ENCODE measurements around the gene KLC1.

KLC1 gene

DNA sequence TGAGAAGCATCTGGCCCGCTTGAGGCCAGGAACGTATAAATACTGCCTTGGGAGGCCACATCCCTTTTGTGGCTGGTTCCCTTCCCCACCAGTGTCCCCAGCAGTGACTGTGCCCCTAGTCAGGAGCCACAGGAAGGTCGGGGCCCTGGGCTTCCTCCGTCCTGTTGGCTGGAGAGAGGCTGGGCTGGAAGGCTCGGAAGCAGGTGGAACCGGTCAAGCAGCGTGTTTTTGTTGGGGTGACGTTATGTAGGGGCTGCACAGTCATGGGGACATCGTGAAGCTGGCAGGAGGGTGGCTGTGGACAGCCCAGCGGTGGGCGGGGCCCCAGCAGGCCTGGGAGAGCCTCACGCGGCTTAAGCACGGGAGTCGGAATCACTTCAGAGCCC lies 76.1 kb downstream of the KLC1 start:
- DNase-seq (ENCODE audit: low read depth) = no peak

DNA sequence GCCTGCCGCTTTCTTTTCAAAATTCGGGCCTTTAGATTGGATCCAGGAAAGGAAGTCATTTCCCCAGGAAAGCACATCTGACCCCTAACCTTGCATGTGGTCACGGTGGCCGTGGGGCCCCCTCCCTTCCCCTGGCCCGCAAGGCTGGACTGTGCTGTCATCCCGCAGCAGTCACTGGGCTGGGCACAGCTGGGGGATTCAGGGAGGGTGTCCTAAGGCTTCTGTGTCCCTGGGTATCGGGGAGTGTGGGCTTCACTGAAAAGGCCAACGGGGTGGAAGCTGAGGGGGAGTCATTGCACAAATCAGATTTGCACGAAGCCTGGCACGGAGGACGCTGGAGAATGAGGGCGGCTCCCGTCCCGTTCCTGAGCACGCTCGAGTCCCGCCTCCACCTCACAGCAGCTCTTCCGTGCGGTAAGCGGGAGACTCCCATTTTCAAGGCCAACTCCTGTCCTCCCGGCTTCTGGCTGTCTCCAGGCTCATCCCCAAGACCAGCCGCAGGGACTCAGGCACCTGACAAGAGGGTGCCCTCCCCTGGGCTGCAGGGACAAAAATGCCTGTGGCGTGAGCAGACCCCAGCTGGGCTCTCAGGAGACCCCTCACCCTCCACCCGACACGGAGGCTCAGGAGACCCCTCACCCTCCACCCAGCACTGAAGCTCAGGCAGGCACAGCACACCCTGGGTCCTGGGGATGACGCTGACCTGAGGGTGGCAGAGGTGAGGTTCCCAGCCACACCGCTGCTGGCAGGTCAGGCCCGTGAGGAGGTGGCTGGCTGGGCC lies 76.7 kb downstream of the KLC1 start:
- DNase-seq (ENCODE audit: low read depth) = no peak

DNA sequence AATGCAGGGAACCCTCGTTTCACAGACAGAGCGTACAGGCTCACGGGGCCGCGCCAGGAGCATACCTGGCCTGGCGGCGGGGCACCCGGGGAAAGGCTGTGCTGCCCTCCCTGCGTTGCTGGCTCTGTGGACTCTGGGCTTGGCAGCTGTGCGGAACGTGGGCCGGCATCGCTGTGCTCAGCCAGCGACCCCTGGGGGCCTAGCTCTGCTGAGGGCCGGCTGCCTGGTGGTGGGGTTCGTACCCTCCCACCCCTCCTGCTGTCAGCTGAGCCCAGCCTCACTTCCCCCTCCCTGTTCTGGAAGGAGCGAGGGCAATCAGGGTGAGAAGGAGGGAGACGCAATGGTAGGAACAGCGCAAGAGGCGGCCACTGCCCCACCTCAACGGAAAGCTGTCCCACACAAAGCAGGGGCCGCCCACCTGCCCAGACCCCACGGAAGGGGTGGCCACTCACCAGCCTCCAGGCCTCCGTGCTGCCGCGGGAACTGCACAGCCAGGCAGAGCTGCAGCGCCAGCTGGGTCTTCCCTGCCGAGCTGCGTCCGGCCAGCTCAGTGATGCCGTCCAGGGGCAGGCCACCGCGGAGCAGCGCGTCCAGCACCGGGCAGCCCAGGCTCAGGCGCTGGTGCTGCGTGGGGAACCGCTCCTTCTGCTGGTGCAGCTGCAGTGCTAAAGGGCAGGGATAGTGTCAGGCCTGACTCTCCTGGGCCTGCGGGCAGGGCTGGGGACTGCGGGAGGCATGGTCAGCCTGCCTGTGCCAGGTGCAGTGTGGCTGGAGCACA lies 77.7 kb downstream of the KLC1 start:
- DNase-seq (ENCODE audit: low read depth) = no peak

DNA sequence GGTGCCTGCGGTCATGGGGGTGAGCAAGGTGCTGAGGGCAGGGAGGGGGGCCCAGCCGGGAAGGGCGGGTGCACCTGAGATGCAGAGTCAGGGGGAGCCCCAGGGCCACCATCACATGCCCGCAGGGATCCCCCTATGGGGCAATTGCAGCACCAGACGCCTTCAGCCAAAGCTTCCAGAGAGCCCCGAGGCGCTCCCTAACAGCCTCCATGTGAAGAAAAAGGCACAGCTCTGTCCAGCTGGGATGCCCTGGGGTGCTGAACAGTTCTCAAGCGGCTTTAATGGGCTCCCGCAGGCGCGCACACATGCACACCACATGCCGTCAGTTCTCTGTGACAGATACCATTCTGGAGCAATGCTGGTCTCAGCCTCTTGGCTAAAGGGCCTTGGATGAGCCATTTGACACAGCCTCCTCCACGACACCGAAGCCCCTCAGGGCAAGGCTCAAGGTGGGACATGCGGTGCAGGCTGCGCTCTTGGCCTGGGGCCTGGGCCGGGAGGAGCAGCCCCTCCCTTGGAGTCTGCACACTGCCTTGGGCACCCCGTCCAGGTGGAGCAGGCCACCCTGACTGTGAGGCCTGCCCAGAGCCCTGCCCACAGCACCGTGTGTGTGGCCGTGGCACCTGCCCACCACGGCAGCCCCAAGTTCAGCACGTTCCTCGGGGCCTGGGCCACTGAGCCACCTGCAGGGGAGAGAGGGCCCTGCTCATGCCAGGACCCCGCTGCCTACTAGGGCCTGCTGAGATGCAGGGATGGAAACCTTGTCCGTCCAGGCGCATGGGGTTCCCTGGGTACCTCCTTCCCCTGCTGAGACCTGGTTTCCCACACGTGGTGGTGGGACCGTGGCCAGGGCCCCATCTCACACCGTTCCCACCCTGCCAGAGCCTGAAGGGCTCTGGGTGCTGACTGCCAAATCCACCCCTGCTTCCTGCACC lies 78.6 kb downstream of the KLC1 start:
- no peak for DNase-seq (ENCODE audit: low read depth)

DNA sequence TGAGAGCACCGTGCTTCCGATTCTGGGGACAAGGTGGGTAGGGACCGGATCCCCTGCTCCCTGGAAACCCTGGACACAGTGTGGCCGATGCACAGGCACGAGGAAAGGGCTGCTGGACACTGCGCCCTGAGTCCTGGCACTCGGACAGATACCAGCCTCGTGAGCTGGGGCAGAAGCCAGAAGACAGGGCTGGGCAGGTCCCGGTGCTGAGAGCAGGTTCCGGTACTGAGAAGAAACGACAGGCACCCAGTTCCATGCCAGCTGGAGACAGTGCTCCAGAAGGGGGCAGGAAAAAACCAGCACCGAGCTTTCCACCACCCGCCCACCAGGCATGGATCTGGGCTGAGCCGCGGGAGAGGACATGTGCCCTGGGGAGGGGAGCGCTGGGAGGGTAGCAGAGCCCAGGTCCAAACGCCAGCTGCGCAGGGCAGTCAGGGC lies 79.8 kb downstream of the KLC1 start:
- DNase-seq (ENCODE audit: low read depth) = no peak

DNA sequence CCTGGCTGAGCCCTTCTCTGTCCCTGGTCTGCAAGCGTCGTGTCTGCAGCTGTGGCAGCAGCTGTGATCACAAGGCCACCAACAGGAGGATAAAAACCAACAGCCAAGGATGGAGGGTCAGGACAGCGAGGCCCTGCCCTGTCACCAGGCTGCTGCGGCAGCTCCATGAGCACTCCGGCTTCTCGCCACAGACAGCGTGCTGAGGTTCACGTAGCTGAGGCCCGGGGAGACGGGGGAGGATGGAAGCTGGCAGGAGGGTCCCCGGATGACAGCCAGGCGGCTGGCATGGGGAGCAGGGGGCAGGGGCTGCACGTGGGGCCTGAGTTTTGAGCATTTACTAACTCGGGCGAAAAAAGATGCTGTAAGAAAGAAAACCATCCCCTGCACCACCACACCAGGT lies 80.8 kb downstream of the KLC1 start:
- DNase-seq (ENCODE audit: low read depth) = no peak

DNA sequence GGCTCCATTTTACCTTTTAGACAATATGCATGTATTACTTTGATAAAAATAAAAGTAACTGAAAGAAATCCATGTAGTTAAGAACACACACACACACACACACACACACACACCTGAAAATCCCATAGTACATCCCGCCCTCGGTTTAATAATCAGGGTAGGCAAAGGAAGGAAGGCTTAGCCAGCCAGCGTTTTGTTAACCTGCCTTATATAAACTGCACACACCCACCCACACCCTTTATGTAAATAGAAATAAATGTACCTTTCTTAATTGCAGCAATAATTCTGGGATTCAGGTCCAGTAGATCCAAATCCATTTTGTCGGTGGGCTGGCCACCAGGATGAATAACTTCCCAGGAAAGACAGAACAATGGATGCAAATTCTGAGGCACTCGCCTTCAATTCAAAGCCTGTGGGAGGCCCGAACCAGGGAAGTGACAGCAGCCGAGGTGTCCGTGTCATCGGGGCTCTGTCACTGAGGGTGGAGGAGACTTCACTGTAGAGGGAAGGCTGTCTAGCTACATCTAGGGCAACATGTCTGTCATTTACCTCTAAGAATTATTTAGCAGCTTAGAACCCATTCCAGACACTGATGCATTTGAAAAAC lies 81.9 kb downstream of the KLC1 start:
- DNase-seq (ENCODE audit: low read depth) = no peak

DNA sequence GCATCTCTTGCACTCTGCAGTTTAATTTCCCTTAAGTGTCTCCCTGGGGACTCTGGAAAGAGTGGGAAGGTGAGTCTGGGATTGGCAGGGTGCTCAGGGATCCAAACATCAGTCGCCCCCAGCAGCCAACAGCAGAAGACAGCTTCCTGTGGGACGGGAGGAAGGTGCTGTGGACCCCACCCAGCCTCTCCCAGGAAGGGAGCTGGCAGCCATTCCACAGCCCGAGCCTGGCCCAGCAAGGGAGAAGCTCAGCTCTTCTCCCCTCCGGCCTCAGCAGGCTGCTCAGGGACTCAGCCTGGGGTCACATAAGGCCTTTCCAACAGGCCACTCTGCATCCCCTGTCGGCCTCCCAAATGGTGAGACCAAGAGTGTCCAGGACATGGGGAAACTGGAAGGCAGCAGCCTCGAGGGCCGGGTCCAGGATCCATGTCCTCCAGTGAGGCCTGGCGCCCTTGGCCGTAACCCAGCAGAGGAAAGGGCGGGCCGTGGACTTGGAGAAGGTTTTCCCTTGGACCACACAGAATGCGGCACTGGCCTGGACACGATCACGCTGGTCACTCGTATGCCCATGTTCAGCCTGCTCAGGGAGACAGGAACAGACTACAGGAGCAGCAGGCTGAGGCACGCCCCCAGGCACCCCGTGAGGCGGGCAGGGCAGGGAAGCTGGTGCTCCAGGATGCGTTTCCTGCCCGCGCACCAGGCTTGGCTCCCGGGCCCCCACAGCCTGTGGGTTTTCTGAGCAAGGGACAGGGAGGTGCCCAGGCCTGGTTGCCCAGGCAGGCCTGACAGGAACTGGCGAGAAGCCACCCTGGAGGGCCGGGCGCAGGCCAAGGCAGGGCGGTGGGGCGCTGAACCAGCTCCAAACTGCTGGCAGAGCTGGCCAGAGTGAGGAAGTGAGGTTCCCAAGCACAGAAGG lies 82.8 kb downstream of the KLC1 start:
- DNase-seq (ENCODE audit: low read depth) = no peak

DNA sequence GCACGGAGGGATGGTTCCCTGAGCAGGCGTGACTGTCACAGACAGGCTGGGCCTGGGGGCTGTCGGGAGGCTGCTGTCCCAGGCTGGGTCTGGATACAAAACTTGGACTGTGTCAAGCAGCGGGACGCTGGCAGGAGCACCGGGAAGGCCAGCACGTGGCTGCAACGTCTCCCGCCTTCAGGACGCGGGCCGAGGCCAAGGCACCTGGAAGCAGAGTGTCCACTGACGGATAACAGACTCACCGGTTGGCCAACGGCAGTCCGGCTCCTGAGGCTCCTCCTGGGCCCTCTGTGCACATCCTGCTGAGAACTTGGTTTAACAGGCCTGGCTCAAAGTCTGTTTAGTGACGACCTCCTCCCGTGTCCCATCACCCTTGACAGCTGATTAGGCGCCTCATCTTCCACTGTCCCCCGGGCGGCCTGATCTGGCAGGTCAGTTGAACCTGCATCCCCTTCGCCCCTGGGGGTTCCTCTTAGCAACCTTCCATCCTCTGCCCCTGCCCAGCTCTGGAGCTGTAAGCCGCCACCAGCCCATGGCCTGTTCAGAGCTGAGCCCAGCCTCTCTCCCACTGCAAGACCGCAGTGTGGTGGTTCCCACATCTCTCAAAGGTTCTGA lies 83.7 kb downstream of the KLC1 start:
- DNase-seq (ENCODE audit: low read depth) = no peak

DNA sequence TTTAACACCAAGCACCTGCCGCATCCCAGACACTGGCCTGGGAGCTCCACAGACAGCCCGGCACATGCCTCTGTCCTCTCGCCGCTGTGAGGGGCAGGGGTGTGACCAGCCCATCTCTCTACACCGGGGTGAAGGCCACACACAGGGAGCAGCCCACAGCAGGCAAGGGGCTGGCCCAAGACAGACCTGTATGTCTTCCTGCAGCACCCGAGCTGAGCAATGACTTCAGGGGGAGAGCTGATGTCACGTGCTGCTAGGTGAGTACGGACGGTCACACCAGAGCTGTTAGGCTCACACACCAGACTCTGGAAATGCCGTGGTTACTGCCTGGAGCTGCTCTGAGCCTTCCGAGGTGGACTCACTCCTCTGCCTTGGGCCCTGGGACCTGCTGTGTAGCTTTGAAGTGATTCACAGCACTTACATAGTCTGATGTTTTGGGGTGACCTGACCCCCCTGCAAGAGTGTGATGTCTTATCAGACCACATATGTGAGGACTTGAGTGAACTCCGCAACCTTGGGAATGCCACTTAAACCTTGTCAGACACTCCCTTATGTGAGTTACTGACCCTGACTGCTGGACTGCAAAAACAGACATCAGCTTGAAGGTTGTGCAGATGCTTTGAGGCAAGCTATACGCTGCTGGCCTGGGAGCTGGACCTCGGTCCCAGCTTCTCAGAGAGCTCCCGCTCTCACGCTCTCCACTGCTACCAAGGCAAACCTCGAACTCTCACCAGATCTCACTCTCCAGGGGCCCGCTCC lies 84.5 kb downstream of the KLC1 start:
- peak; percentile 28 for DNase-seq (ENCODE audit: low read depth)

DNA sequence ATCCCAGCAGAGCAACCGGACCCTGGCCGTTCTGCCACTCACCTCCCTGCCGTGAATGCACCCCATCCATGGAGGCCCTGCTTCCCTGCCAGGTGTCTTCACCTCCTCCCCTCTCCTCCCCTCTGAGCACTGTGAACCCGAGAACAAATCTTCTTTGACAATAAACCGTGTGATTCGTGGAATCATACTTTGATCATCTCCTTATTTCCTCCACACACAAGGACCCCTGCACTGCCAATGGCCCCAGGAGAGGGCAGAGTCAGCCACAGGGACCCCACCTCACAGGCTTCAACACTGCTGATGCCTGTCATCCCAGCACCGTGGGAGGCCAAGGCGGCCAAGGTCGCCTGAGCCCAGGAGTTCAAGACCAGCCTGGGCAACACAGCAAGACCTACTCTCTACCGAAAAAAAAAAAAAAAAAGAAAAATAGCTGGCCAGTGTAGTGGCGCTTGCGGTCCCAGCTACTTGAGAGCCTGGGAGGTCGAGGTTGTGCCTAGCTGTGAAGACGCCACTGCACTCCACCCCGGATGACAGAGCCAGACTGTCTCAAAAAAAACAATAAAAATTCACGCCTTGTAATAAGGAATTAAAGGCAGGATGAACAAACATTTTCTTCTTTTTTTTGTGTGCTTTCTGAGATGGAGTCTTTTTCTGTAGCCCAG lies 85.2 kb downstream of the KLC1 start:
- DNase-seq (ENCODE audit: low read depth) = no peak

DNA sequence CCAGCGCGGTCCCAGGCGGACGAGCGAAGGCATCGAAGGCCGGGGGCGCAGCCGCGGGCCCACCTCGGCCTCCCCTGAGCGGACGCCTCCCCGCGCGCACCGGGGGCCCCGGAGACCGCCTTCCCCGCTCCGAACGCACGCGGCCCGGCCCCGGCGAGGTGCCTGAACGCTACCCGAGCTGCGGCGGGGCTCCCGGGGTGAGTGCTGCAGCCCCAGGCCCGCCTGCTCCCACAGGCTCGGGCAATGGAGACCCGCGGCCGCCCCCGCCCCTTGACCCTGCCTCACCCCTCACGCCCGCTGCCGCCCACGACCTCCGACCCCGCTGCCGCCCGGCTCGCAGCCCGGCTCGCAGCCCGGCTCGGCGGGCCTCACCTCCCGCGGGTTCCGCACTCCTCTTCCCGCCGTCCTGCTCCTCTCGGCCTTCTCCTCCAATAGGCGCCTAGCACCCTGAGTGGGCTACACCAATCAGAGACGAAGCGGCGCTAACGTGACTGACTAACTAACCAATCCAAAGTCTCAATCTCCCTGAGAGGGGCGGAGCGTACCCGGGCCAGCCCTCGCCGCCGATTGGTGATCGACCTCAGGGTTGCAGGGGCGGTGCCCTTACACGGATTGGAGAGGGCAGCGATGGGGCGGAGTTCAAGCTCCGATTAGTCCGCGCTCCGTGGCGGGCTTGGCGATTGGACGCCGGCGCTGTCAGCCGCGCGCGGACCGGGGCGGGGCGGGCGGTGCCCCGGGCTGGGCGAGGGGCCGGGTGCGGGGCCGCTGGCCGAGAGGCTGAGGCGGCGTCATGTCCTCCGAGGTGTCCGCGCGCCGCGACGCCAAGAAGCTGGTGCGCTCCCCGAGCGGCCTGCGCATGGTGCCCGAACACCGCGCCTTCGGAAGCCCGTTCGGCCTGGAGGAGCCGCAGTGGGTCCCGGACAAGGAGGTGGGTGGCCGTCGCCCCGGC lies 86.3 kb downstream of the KLC1 start, which contains the start of the genes XRCC3 and ZFYVE21:
Gene XRCC3, minus strand, starts transcription at position 400 of the 949 bp plus-strand sequence. CDS start 4,364 bp downstream, outside the sequence.
Gene ZFYVE21, plus strand, starts transcription at position 759 of the 949 bp plus-strand sequence. Its CDS starts 32 bp downstream, at position 791.
- peak; percentile 98 for DNase-seq (ENCODE audit: low read depth)

DNA sequence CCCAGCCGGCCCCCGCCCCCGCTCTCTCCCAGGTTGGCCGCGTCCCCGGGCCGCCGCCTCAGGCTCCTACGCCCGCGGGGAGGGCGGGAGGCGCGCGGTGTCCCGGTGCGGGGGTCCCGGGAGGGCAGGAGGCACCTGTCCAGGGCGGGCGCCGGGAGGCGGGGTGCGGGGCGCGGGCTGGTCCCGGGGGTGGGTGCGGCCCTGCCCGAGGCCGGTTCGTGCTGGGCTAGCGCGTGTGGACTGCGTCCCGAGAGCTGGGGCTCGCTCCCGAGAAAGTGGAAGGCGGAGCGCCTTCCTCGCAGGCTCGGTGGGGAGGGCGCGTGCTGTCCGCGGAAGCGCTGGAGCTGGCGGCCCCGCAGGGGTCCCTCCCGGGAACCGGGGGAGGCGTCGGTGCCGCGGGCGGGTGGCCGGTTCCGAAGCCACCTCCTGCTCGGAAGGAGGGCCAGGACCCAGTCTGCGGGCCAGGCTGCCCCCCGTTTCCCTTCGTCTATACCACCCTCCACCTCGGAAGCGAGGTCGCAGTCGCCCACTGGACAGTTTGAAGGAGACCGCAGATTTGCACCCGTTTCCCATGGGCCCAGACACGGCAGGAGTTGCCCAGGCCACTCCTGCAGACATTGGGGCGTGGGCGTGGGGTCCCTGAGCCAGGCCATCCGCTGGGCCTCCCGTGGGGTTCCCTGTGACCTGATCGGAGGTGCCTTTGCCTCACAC lies 87.2 kb downstream of the KLC1 start:
- no peak for DNase-seq (ENCODE audit: low read depth)

DNA sequence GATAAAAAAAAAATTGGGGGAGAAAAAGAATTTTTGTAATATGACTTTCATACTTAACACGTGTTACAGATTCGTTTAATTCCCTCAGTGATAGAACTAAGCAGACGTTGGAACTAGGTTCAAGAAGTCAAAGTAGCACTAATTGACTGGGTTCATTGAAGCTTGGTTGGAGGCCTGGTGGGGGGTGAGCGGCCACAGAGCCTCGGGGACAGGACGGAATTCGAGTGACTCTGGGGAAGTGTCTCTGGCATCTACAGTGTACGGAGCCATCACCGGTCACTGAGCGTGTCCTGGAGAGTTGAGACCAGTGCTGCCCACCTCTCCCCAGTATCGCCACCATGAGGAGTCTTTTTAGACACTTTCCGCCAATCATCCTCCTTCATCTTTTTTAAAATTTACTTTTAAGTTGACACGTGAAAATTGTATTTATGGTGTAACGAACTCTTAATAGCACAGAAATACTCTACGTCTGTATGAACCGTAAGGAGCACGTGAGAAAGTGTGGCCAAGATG lies 87.9 kb downstream of the KLC1 start:
- no peak for DNase-seq (ENCODE audit: low read depth)

DNA sequence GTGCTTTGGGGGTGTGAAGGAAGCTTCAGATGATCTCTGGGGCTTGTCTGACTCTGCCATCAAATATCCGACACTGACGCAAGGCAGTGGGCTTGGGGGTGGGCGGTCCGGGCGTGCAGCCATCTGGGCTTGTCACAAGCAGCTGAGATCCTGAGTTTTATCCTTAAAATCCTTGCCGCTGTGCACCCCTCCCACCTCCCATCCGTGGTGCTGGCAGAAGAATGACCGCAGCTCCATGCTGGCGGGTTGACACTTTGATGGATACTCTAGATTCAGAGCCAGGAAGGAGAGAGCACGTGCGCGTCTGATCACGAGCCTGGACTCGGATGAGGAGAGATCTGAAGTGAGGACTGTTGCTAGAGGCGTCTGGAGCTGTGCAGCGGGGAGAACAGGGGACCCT lies 89.6 kb downstream of the KLC1 start:
- DNase-seq (ENCODE audit: low read depth) = peak; percentile 84

DNA sequence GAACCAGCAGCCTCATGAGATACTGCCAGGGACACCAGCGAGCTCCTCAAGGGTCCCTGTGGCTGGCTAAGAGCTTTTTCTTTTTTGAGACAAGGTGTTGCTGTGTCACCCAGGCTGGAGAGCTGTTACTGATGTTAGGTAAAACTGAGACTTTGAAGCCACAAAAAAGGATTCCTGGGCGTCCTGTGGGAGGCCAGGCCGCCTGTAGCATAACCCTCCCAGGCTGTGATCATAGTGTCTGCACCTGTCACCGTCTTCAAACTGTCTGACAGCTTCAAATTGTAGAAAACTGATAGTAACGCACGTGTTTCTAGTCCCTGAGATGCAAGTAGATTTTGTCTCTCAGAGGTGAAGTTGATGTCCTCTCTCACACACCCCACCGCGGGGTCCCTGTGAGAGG lies 90.7 kb downstream of the KLC1 start:
- no peak for DNase-seq (ENCODE audit: low read depth)

All from amniotic epithelial cell (primary cell).